Left cardiac atrium (tissue), 4 donors: ENCODE measurements around the gene RPTN. TPM values are rescaled to one million over a fixed set of nuclear protein-coding genes. Genes with fewer than 3 reads are reported as not detected.

Experiments
- ATAC-seq, 2 donors: fragments of 200-7000 bp; cut with Tn5 transposase; one replicate each; pipeline ENCODE4 v1.9.1; 2020; ENCODE audit warnings: mild to moderate bottlenecking in 2 of 2, moderate library complexity in 2 of 2
- DNase-seq: peaks from one replicate; pipeline ENCODE4 v3.0.0-alpha.2; 2020
- intact Hi-C, 2 donors: fragments of 100-400 bp; cut with DNase I; formaldehyde crosslinking; loops; one replicate each; pipeline versions ENCODE4 v1.14.1 to v1.15.1; 2022 to 2023
- total RNA-seq, 2 donors: library from RNA; stranded (reverse); fragmentation: NEBNext Ultra II Directional; extraction: Animal tissue kit (Norgen Biotek cat#: 25700); gene quantifications; one replicate each; pipeline ENCODE4 v1.2.1, GENCODE V29; 2021
- donor health status: DM: no; HTN: yes; CAD: no.
- donor health status: DM: no; HTN: yes; CAD: no; lungs with severe emphysema.
- donor health status: DM: yes; HTN: yes; CAD: no.
- donor health status: Dilated cardiomyopathy.

Gene RPTN
- total RNA-seq, 2 donors from 2014 or later, result not detected

GRCh38 chr1:152125834-152126443, 33.1 kb downstream of the RPTN start:
- intact Hi-C loops, result no loop called here
- ATAC-seq (no peak), DNase-seq (no peak)

- ATAC-seq, result no peak
- intact Hi-C loops, result no loop called here
- DNase-seq, result no peak
Measured at GRCh38 chr1:152118915-152119314, 40.1 kb downstream of the RPTN start.

GRCh38 chr1:152115344-152115743, 43.7 kb downstream of the RPTN start, which contains the start of gene TCHH:
Gene TCHH, minus strand, starts transcription at chr1:152115444. Its CDS starts 1,364 bp downstream, at chr1:152114080.
- ATAC-seq, result no peak
- intact Hi-C loops, result no loop called here
- DNase-seq, result no peak

- ATAC-seq (no peak), DNase-seq (no peak)
- intact Hi-C loops, result no loop called here
Measured at GRCh38 chr1:152112885-152113432, 46.1 kb downstream of the RPTN start.

- intact Hi-C loops, result no loop called here
- DNase-seq (no peak), ATAC-seq (no peak)
Measured at GRCh38 chr1:152112101-152112884, 46.7 kb downstream of the RPTN start.

GRCh38 chr1:152111515-152111968, 47.5 kb downstream of the RPTN start:
- intact Hi-C loops, result no loop called here
- ATAC-seq, result peak in 1 of 2 donors; percentile 12
- peak; percentile 23 for DNase-seq

GRCh38 chr1:152110860-152111514, 48.0 kb downstream of the RPTN start:
- intact Hi-C loops, result no loop called here
- peak; percentile 41 to 50 for ATAC-seq
- peak; percentile 44 for DNase-seq

GRCh38 chr1:152110365-152110859, 48.6 kb downstream of the RPTN start:
- ATAC-seq (peak; percentile 25 to 73), DNase-seq (peak; percentile 32)
- intact Hi-C loops, result no loop called here

- DNase-seq, result no peak
- intact Hi-C loops, result no loop called here
- ATAC-seq, result no peak
Measured at GRCh38 chr1:152109998-152110294, 49.1 kb downstream of the RPTN start.

- intact Hi-C loops, result no loop called here
- no peak for ATAC-seq
- DNase-seq, result peak; percentile 17
Measured at GRCh38 chr1:152109231-152109997, 49.6 kb downstream of the RPTN start.

GRCh38 chr1:152108882-152109222, 50.2 kb downstream of the RPTN start:
- ATAC-seq, result no peak
- DNase-seq, result peak; percentile 28

GRCh38 chr1:152107984-152108881, 50.8 kb downstream of the RPTN start:
- intact Hi-C loops, result no loop called here
- DNase-seq (peak; percentile 54), ATAC-seq (peak in 1 of 2 donors; percentile 19)

More at GRCh38 chr1:152108882-152109222, 50.2 kb downstream of the RPTN start:
- intact Hi-C loops, result no loop called here

GRCh38 chr1:152107031-152107983, 51.7 kb downstream of the RPTN start:
- no peak for ATAC-seq
- intact Hi-C loops, result no loop called here

GRCh38 chr1:152104854-152105253, 54.2 kb downstream of the RPTN start:
- ATAC-seq (no peak), DNase-seq (no peak)

More at GRCh38 chr1:152107031-152107983, 51.7 kb downstream of the RPTN start:
- DNase-seq, result peak; percentile 10

More at GRCh38 chr1:152104854-152105253, 54.2 kb downstream of the RPTN start:
- intact Hi-C loops, result no loop called here
